ENCODE measurements around the gene TKTL1.
A peak's percentile ranks its signal among the peaks of the same experiment; 100 is the strongest.

DNA sequence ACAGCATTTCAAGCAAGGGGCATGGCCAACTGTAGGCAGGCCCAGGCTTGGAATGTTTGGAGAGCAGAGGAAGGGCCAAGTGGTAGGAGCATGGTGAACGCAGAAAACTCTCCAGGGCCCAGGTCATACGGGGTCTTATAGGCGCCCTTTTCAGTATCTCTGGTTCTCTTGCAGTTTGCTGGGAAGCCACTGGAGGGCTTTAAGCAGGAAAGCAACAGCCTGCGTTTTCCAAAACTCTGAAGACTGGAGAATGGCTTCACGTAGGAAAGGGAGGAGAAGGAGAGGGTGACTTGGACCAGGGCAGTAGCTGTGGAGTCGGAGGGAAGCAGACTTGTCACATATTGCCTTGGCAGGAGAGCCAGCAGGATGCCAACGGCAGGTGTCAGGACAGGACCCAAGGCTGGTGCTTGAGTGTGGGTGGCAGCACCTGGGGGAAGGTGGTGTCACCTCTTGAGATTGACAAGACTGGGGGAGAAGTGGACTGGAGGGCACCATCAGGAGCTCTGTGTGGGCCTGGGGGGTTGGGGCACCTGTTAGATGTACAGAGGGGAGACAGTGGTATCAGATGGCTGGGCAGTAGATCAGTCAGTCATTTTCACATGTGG lies 21.9 kb downstream of the TKTL1 start:
- no peak for TF ChIP-seq POLR2AphosphoS5 (IDR thresholded peaks at IDR 0.05)
- TF ChIP-seq, protein P1, sequence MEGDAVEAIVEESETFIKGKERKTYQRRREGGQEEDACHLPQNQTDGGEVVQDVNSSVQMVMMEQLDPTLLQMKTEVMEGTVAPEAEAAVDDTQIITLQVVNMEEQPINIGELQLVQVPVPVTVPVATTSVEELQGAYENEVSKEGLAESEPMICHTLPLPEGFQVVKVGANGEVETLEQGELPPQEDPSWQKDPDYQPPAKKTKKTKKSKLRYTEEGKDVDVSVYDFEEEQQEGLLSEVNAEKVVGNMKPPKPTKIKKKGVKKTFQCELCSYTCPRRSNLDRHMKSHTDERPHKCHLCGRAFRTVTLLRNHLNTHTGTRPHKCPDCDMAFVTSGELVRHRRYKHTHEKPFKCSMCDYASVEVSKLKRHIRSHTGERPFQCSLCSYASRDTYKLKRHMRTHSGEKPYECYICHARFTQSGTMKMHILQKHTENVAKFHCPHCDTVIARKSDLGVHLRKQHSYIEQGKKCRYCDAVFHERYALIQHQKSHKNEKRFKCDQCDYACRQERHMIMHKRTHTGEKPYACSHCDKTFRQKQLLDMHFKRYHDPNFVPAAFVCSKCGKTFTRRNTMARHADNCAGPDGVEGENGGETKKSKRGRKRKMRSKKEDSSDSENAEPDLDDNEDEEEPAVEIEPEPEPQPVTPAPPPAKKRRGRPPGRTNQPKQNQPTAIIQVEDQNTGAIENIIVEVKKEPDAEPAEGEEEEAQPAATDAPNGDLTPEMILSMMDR (IDR thresholded peaks at IDR 0.05; ENCODE audit: poor library complexity, severe bottlenecking): peak; percentile 48
- TF ChIP-seq MXI1 (conservative IDR thresholded peaks at IDR 0.05; ENCODE audit: poor library complexity, severe bottlenecking): no peak
- TF ChIP-seq TAF1 (IDR thresholded peaks at IDR 0.05; ENCODE audit: low read depth): no peak

Data from neural cell (in vitro differentiated cells).